ENCODE measurements around the gene HS3ST6.

HS3ST6 gene

DNA sequence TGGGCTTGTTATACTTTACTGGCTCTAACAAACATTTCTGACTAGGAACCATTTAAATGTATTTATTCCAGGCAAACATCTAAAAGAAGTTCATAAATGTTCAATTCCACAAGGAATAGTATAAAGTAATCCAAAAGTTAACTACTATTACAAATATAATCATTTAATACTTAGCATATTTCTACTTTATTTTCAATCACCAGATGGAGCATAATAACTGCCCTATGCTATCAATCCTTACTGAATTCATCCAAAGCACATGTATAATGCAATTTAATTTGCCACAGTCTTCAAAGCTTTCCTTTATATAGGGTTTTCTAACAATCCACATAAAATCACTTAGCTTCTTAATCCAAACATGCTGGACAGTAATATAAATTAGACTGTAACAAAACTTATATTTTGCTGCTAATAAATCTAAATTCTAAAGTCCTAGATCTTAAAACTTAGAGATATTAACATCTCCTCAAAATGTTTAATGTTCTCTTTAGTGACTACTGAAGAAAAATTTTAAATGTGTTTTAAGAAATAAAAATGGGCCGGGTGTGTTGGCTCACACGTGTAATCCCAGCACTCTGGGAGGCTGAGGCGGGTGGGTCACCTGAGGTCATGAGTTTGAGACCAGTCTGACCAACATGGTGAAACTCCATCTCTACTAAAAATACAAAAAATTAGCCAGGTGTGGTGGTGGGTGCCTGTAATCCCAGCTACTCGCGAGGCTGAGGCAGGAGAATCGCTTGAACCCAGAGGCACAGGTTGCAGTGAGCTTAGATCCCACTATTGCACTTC lies 52.1 kb downstream of the HS3ST6 start:
- no peak overlapping the region for H3K4me2 ChIP-seq
- no peaks in the 10 kb centered on the region for H3K27me3 ChIP-seq
- no peaks in the 10 kb centered on the region for H3K4me1 ChIP-seq

DNA sequence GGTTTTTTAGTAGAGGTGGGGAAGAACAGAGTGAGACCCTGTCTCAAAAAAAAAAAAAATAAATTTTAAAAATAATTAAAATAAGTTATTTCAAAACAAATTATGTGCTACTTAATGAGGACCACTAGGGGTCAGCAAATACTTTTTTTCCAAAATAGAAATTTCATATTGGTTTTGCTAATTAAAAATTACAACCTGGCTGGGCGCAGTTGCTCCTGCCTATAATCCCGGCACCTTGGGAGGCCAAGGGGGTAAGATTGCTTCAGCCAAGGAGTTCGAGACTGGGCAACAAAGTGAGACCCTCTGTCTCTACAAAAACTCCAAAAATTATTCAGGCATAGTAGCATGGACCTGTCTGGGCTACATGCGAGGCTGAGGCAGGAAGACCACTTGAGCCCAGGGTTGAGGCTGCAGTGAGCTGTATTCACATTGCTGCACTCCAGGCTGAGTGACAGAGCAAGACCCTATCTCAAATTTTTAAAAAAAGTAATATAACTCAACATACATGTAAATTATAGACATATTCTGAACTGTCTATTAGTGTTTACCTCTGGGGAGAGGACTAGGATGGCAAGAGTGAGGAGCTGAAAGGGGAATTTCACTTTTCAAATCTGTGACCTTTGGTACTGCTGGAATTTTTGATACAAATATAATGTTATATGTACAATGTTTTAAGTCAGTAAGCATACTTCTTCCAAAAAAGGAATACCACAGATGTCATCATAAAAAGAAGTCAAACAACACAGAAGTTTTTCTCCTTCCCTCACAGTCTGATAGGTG lies 54.3 kb downstream of the HS3ST6 start:
- Histone ChIP-seq H3K4me1 (peaks cover 0 to 6% (median 3%) of the 10 kb centered on the region in 10 experiments; a peak in 8 of 20 replicates), H3K4me2 (peak overlapping the region in 2 of 11 experiments; percentile 50 to 56; a peak in 3 of 22 replicates)

More for the DNA sequence above, 52.1 kb downstream of the HS3ST6 start:
- H3K4me3 ChIP-seq = no peak overlapping the region
- no peaks in the 10 kb centered on the region for H4K20me1 ChIP-seq
- H3K9me3 ChIP-seq (replicated peaks in 1 of 11) = no peaks in the 10 kb centered on the region
- no peak overlapping the region for H3K9ac ChIP-seq
- no peaks in the 10 kb centered on the region for H3K36me3 ChIP-seq
- H3K27ac ChIP-seq = no peak overlapping the region
- TF ChIP-seq Cebpa-rat (IDR thresholded peaks at IDR 0.05) = no peak

DNA sequence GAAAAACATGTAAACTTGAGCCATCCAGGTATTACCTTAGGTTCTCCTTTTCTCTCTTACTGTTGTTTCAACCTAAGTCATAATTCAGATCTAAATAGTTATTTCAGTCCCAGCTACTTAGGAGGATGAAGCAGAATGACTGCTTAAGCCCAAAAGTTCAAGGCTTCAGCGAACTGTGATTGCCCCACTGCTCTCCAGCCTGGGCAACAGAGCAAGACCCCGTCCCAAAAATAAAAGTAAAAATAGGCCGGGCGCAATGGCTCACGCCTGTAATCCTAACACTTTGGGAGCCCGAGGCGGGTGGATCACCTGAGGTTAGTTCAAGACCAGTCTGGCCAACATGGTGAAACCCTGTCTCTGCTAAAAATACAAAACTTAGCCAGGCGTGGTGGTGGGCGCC lies 55.8 kb downstream of the HS3ST6 start:
- no peaks in the 10 kb centered on the region for H3K9me3 ChIP-seq (replicated peaks in 1 of 11)
- H3K4me2 ChIP-seq = no peak overlapping the region
- TF ChIP-seq Cebpa-rat (IDR thresholded peaks at IDR 0.05) = no peak
- H3K27me3 ChIP-seq = peaks cover 0 to 25% (median 18%) of the 10 kb centered on the region in 11 experiments; a peak in 19 of 22 replicates
- no peak overlapping the region for H3K27ac ChIP-seq
- peaks cover 0 to 8% (median 5%) of the 10 kb centered on the region in 10 experiments; a peak in 11 of 20 replicates for H3K4me1 ChIP-seq
- H3K4me3 ChIP-seq = no peak overlapping the region
- no peaks in the 10 kb centered on the region for H4K20me1 ChIP-seq
- peak overlapping the region in 1 of 11 experiments; percentile 25; a peak in 1 of 22 replicates for H3K9ac ChIP-seq
- H3K36me3 ChIP-seq = no peaks in the 10 kb centered on the region

More for the DNA sequence above, 54.3 kb downstream of the HS3ST6 start:
- Histone ChIP-seq H3K36me3 (no peaks in the 10 kb centered on the region), H3K9ac (no peak overlapping the region), H3K4me3 (no peak overlapping the region), H3K9me3 (replicated peaks in 1 of 11) (no peaks in the 10 kb centered on the region), H3K27me3 (peaks cover 0 to 10% (median 4%) of the 10 kb centered on the region in 11 experiments; a peak in 11 of 22 replicates), H3K27ac (no peak overlapping the region), H4K20me1 (no peaks in the 10 kb centered on the region)
- TF ChIP-seq Cebpa-rat (IDR thresholded peaks at IDR 0.05) = no peak

DNA sequence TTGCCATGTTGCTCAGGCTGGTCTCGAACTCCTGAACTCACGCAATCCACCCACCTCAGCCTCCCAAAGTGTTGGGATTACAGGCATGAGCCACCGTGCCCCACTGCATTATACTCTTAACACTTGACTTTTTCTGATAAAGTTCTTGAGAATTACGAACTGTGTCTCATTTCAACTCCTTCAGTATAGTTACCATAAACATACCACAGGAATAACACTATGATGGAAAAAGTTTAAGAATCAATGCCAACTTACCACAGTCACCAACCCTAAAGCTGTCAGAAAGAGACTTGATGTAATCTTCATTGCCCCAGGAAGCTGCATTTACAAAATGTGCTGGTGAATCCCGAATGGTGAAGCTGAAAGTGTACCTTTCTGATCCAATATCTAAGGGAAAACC lies 56.5 kb downstream of the HS3ST6 start:
- peaks cover 0 to 8% (median 5%) of the 10 kb centered on the region in 10 experiments; a peak in 11 of 20 replicates for H3K4me1 ChIP-seq
- no peaks in the 10 kb centered on the region for H4K20me1 ChIP-seq
- no peaks in the 10 kb centered on the region for H3K36me3 ChIP-seq
- no peak for TF ChIP-seq Cebpa-rat (IDR thresholded peaks at IDR 0.05)
- H3K27ac ChIP-seq = no peak overlapping the region
- 0 out of 22 replicates have a peak overlapping the region, but pooled peaks of 2 of the 11 experiments have one; percentile 15 to 21 for H3K9ac ChIP-seq
- no peak overlapping the region for H3K4me3 ChIP-seq
- no peaks in the 10 kb centered on the region for H3K9me3 ChIP-seq (replicated peaks in 1 of 11)
- no peak overlapping the region for H3K4me2 ChIP-seq
- H3K27me3 ChIP-seq = peaks cover 0 to 31% (median 24%) of the 10 kb centered on the region in 11 experiments; a peak in 19 of 22 replicates
